Stimulated activated CD4-positive, alpha-beta T cell treated with anti-CD3 and anti-CD28 coated beads, TNF-alpha, amount 100 ng/mL, for 48 hours (primary cell): Measurements from ENCODE around the gene S100A5.
"Not testable (repeated sequence)": the region's sequence is repeated elsewhere in the genome, so short reads cannot be mapped to it uniquely, and the experiment has no call there.

Experiments used
- DNase-seq, 3 donors: peaks; one replicate each; pipeline ENCODE4 v3.0.0-alpha.2; 2020; ENCODE audit warnings: low read depth in 3 of 3

Gene S100A5, protein sequence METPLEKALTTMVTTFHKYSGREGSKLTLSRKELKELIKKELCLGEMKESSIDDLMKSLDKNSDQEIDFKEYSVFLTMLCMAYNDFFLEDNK

DNA sequence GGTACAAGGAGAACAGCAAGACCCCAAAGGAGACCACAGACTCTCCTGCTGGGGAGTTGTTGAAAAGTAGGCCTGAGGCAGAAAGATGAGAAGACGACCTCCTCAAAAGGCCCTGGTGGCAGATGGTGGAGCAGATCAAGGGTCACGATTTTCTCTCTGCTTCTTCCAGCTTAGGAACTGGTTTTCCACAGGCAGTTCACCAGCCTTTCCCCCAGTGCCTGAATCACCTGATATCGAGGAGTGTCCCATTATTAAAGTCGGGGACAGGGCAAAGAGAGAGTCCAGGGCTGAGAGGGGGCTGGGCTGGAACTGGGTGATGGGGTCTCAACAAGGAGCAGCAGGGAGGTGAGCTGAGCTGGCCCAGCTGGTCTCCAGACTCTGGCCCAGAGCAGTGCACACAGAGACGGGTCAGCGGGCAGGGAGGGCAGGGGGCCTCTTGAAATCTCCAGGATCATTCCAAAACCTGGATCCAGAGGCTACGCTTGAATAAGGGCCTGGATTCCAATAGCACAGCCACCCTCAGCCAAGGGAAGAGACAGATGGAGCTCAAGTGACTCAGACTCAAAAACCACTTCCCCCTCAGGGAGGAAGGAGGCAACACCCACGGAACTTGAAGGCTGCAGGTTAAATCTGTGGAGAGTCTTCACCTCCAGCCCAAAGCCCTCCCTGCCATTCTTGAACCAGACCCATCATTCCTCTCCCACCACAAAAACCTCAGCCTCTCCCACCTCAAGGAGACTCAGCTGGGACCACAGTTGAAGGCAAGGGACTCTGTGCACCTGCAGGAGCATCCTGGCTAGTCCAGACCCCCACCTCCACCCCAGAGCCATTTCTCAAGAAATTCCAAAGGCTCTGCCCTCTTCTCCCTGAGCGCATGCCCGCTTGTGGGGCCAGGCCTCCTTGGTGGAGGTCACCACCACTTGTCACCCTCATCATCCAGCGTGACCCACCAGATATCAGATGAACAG lies at the start of gene S100A5:
TSS of gene S100A5 (minus strand) at position 541 of the 968 bp plus-strand sequence. CDS start 743 bp downstream, outside the sequence.
- DNase-seq, result peak in 1 of 3 donors; percentile 38

DNA sequence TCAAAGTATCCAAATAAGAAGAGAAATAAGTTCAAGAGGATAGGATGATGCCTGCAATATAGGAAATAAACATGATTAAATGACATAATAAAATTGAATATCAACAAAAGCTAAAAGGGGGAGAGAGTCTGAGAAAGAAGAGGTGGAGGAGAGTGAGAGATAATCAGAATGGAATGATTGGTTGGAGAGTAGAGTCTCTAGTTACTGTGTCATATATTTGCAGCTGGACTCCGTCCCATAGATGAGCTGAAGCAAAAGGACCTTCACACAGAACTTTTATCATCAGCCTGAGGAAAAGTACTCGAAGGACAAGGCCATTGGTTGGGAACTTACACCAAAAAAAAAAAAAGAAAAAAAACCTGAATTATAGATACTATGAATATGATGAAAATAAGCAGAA lies 47.7 kb upstream of the S100A5 start:
- DNase-seq, result no peak

DNA sequence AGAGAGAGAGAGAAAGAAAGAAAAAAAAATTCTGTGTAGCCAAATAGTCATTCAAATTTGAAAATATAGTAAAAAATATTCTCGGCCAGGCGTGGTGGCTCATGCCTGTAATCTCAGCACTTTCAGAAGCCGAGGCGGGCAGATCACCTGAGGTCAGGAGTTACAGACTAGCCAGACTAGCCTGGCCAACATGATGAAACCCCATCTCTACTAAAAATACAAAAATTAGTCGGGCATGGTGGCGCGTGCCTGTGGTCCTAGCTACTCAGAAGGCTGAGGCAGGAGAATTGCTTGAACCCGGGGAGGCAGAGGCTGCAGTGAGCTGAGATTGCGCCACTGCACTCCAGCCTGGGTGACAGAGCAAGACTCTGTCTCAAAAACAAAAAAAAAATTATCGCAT lies 47.3 kb upstream of the S100A5 start:
- DNase-seq, result not testable (repeated sequence)

DNA sequence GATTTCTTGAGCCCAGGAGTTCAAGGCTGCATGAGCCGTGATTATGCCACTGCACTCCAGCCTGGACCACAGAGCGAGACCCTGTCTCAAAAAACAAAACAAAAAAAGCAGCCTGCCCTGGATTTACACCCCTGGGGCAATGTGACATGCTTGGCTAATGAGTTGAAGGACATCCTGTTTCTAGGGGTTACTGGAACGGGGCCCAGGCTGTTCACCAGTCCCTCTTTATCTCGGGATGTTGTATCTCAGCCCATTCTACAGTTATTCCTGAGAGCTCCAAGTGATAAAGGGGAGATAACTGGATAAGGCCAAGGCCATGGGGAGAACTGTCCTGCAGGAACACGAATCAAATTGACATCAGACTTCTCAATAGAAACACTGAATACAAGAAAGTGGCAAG lies 46.6 kb upstream of the S100A5 start:
- no peak for DNase-seq

DNA sequence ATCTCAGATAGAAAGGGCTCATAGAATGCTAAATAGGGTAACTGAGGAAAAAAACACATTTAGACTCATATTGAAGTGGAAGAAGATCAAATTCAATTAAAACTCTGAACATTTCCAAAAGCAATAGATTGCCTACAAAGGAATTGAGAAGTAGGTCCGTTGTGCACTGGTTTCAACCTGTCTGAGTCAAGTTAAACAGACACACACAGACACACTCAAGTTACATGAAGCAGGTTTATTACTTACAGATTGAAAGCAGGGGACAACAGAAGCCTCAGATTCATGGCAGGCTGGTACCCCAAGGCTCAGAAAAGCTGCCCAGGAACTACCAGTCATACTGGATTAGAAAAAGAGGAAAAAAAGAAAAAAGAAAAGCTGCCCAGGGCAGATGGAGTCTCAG lies 45.6 kb upstream of the S100A5 start:
- no peak for DNase-seq

DNA sequence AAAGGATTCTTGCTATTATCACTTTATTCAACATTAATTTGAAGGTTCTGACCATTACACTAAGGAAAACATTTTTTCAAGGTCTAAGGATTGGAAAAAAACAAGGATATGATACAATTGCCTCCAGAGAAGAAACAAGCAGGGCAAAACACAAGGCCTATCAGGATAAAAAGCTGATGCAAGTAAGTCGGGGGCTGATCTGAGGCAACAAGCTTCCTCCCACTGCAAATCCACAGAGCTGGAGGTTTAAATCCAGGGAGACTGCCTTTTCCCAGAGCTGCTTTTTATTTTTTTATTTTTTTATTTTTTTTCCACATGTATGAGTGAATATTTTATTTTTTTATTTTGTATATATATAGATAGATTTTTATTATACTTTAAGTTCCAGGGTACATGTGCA lies 44.3 kb upstream of the S100A5 start:
- no peak for DNase-seq

DNA sequence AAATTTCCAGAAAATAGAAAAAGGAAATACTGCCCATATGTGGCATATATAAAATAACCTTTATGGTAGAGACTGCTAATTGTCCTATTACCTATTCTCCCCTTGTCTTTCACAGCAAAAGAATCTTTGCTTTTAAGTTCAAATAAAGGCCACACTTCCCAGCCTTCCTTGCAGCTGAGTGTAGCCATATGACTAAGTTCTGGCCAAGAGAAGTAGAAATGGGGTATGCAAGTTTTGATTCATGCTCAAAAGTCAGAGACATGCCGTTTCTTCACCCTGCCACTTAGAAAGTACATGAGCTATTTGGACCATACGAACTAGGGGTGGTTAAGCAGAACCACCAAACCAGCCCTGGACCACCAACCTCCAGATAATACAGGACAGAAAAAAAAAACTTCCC lies 43.2 kb upstream of the S100A5 start:
- no peak for DNase-seq

DNA sequence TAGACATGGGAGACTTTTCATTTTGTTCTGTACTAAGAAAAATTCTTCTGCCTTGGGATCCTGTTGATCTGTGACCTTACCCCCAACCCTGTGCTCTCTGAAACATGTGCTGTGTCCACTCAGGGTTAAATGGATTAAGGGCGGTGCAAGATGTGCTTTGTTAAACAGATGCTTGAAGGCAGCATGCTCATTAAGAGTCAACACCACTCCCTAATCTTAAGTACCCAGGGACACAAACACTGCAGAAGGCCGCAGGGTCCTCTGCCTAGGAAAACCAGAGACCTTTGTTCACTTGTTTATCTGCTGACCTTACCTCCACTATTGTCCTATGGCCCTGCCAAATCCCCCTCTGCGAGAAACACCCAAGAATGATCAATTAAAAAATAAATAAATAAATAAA lies 42.8 kb upstream of the S100A5 start:
- not testable (repeated sequence) for DNase-seq

DNA sequence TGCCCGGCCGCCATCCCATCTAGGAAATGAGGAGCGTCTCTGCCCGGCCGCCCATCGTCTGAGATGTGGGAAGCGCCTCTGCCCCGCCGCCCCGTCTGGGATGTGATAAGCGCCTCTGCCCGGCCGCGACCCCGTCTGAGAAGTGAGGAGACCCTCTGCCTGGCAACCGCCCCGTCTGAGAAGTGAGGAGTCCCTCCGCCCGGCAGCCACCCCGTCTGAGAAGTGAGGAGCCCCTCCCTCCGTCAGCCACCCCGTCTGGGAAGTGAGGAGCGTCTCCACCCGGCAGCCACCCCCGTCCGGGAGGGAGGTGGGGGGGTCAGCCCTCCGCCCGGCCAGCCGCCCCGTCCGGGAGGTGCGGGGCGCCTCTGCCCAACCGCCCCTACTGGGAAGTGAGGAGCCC lies 42.1 kb upstream of the S100A5 start:
- DNase-seq, result not testable (repeated sequence)

DNA sequence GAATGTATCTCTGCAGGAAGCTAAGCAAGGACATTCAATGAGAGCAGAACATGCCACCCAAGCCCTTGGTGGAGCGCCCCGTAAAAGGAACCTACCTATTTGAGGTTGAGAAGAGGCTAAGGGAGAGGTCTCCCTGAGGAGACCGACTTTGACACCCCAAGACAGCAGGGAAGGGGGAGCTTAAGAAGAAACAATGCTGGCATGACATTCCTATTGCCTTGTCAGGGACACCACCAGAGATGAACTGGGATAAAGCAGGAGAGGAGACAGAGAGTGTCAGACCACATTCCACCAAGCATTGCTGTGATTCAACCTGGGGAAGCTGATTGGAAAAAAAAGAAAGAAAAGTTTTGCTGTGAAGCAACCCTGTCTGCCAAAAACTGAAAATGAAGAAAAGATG lies 38.2 kb upstream of the S100A5 start:
- DNase-seq, result no peak

DNA sequence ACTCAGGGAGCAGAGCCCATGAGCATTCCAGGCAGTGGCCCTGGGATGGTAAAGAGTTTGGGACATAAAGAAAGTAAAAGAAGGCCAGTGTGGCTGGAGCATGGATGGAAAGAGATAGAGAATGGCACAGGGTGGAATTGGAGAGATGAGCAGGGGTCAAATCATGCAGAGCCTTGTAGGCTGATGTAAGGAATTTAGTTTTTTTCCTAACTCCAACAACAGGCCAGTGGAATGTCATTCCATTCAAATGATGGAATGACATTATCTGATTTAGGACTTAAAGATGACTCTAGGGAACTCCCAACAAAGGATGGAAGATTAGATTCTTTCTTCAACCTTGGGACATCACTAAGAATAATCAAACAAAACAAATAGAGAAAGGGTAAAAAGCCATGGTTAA lies 37.8 kb upstream of the S100A5 start:
- no peak for DNase-seq

DNA sequence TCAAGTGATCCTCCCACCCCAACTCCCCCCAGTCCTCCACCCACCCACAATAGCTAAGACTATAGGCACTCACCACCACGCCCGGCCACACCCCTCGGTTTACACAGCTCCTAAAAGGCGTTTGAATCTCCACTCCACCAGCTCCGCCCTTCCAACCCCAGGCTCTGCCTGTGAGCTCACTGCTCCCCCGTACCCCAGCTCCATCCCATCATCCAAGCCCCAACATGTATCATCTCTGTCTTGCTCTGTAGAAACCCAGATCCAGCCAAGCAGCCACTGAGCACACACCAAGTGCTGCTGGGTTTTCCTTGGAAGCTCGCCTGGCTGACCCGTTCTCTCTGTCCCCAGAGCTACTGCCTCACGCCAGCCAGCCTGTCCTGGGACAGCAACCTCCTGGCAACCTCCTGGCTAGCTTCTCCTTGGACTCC lies 36.9 kb upstream of the S100A5 start:
- DNase-seq, result no peak

DNA sequence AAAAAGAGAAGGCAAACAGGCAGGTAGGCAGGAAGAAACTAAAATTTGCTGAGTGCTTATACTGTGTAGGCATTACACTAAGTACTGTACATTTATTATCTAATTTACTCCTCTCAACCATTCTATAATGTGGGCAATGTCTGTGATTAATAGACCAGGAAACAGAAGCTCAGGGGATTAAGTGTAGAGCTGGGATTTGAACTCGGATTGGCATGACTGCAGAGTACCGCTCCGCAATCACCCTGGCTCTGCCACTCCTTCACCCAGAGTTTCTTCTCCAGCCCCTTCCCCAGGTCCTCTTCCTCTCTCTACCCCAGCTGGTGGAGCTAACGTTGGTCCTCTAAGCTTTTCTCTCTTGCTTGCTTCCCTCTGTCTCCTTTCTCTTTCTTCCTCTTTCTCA lies 36.4 kb upstream of the S100A5 start:
- no peak for DNase-seq

DNA sequence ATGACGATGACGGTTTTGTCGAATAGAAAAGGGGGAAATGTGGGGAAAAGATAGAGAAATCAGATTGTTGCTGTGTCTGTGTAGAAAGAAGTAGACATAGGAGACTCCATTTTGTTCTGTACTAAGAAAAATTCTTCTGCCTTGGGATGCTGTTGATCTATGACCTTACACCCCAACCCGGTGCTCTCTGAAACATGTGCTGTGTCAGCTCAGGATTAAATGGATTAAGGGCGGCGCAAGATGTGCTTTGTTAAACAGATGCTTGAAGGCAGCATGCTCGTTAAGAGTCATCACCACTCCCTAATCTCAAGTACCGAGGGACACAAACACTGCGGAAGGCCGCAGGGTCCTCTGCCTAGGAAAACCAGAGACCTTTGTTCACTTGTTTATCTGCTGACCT lies 34.8 kb upstream of the S100A5 start:
- DNase-seq, result not testable (repeated sequence)

DNA sequence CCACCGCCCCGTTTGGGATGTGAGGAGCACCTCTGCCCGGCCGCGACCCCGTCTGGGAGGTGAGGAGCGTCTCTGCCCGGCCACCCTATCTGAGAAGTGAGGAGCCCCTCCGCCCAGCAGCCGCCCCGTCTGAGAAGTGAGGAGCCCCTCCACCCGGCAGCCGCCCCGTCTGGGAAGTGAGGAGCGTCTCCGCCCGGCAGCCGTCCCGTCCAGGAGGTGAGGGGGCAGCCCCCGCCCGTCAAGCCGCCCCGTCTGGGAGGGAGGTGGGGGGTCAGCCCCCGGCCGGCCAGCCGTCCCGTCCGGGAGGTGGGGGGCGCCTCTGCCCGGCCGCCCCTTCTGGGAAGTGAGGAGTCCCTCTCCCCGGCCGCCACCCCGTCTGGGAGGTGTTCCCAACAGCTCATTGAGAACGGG lies 34.4 kb upstream of the S100A5 start:
- DNase-seq, result not testable (repeated sequence)

DNA sequence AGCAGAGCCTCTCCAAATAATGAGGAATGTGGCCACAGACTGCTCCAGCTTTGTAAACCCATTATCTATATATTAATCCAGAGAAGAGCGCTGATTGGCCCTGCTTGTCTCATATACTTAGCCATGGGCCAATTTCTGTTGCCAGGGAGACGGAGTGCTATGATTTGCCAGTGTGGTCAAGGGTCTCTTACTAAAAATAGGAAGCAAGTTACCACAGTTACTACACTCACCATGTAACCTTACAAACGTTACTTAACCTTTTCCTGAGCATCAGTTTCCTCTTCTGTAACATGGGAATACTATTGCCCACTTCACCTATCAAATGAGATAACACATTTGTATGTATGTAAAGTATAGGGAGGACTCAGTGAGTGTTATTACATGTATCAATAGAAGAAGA lies 32.6 kb upstream of the S100A5 start:
- no peak for DNase-seq

DNA sequence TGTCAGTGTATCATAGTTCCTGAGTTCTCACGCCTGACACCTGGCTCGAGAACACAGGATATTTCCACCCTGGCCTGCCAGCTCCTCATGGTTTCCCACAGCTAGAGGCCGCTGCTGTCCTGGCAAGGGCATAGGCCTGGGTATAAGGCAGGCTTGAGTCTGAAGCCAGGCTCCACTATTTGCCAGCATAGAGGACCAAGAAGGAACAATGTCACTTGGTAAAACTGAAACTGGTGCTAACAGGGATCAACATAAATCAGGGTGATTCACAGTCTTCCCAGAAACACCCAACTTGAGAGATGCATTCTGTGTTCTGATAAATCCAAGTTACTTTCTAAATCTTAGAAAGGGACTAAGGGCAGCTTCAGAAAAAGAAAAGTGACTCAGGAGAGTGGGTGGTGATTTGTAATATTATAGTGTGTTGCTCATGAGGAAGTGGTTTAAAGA lies 31.9 kb upstream of the S100A5 start:
- DNase-seq, result peak; percentile 43 to 61 (median 53)

DNA sequence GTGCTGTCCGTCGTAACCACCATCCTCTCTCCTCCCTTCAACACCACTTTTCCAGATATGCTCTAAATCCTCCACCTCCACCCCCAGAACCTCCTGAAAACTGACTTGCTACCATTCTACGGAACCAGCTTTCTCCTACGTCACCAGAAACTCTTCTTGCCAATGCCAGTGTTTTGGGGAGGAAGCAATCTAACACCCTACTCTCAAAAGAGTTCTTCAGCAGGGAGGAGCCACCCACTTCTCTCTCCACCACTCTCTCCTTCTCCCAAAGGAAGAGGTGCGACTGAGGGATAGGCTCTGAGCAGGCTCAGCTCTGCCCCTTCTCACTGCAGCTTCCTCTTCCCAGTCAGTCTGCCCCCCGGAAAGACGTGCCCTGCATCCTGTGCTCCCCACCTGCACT lies 31.0 kb upstream of the S100A5 start:
- DNase-seq, result no peak

DNA sequence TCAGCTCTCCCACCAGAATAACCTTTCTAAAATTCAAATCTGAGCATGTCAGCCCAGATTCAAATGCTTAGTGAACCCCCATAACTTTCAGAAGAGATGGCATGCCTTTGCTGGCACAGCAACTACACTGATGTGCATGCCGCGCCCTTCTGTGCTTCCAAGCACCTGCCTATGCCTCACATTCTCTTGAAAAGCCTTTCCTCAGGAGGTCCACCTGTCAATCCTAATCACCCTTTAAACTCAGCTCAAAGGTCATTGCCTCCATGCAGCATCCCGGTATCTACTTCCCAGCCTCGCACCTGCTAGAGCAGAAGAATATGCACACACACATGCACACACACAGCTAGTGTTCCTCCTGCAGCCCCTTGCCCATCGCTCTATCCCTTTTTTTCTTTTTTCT lies 30.1 kb upstream of the S100A5 start:
- no peak for DNase-seq

DNA sequence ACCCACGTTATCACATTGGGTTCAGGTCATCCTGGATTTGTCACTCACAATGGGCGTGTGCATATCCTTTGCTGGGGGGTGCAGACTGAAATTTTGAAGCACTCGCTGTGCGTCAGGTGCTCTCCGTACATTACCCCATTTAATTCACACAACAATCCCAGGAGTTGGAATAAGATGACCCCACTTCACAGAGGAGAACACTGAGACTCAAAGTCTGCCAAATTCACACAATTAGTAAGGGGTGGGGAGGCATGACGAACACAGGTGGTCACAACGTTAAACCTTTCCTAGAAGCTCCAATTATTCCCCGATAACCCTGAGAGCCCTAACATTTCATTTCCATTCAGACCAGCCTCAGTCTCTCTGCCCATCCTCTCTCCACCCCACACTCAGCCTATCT lies 28.7 kb upstream of the S100A5 start:
- no peak for DNase-seq

DNA sequence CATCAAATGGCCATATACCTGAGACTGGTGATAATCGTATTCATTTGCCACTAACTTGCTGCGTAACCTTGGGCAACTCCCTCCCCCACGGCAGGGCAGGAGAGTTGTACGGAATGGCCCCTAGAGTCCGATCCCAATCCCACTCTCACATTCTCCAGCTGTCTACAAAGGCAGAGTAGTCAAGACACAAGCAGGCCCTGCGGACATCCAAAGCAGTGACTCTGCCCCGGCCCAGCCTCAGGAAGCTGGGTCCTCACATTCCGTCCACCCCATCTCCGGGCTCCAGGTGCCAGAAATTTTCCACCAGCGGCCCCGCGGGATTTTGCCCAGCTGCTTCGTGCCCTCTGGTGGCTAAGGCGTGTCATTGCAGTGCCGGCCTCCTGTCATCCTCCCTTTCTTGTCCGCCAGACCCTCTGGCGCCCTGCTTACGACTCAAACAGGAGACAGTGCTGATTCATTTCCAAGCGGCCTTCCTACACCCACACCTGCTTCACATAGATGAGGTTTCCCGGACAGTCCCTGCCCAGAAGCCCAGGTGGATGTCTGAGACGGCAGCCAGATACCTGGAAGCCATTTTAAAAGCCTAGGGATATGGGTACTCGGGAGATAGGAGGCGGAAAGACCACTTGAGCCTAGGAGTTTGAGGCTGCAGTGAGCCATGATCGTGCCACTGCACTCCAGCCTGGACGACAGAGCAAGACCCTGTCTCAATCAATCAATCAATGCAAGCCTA lies 27.8 kb upstream of the S100A5 start:
- DNase-seq, result peak; percentile 78 to 79 (median 79)

DNA sequence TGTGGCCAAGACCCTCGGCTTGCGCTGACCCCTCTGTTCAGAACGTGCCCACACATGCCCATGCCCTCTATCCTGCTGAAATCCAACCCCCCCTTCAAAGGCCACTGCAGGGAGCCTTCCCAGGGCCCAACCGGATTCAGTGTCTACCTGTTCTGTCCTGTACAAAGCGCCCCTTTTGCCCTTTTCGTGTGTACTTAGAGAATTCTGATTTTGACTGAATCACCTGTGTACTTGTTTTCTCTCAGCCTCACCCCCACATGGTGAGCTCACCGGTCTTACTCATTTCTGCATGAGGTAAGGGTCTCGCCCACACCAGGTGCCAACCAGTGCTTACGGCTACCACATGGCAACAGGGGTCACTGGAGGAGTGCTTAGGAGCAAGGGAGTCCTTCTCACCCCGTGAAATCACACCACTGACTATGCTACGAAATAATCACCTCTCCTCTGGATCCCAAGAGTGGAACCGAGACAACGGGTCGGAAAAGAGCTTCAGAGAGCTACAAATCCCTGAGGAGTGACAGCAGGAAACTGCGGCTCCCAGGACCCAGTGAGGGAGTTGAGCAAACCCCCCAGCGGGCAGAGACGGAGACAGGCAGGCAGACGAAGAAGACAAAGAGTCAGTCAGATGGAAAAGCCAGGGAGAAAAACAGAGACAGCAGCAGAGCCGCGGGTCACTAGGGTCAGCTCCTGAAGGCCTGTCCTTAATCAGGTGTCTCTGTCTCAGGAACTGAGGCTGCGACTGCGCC lies 27.1 kb upstream of the S100A5 start:
- DNase-seq, result peak in 1 of 3 donors; percentile 70
